Peyer's patch (tissue), 4 donors: ENCODE results near the gene GEMIN2. TPM values are rescaled to one million over a fixed set of nuclear protein-coding genes. Genes with fewer than 3 reads are reported as not detected.
"Not testable (repeated sequence)": the region's sequence is repeated elsewhere in the genome, so short reads cannot be mapped to it uniquely, and the experiment has no call there.

ENCODE experiments used
- DNase-seq, 3 donors: peaks; one replicate each; pipeline ENCODE4 v3.0.0-alpha.2; 2017 to 2019
- H3K27ac ChIP-seq, 4 donors: fragments of 200-600 bp; sonication (generic); one replicate each; pipeline ENCODE4 v1.5.1; 2016 to 2019
- H3K27me3 ChIP-seq, 2 donors: fragments of 200-600 bp; sonication (generic); one replicate each; pipeline ENCODE4 v1.5.1; 2019
- H3K36me3 ChIP-seq, 3 donors: fragments of 200-600 bp; sonication (generic); one replicate each; pipeline ENCODE4 v1.5.1; 2016 to 2019
- H3K4me1 ChIP-seq, 4 donors: fragments of 200-600 bp; sonication (generic); one replicate each; pipeline ENCODE4 v1.5.1; 2016 to 2019
- H3K4me3 ChIP-seq, 4 donors: fragments of 200-600 bp; sonication (generic); 1 replicate in 3 of 4; 2 replicates in 1 of 4; pipeline ENCODE4 v1.5.1; 2016 to 2019; ENCODE audit warnings: mild to moderate bottlenecking in 1 of 4
- H3K9me3 ChIP-seq, 4 donors: fragments of 200-600 bp; sonication (generic); one replicate each; pipeline ENCODE4 v1.5.1; 2016 to 2019; ENCODE audit warnings: mild to moderate bottlenecking in 1 of 4
- POLR2A ChIP-seq, 2 donors: fragments of 450-650 bp; IDR thresholded peaks; one replicate each; pipeline ENCODE4 v1.5.1; 2017; ENCODE audit warnings: antibody characterized with exemption in 2 of 2, mild to moderate bottlenecking in 2 of 2, moderate library complexity in 2 of 2
- total RNA-seq, 4 donors: library from RNA; depleted of rRNA; stranded (reverse); fragments of >200 nt; gene quantifications; one replicate each; pipeline ENCODE4 v1.1.0, GENCODE V29; 2016
- TF ChIP-seq, protein P1 (sequence below), 6 experiments: fragments of 450-650 bp in 4 of 6; fragments of 200-600 bp in 2 of 6; sonication (generic) in 1 of 6; IDR thresholded peaks; one replicate each; pipeline ENCODE4 v1.5.1; 2017 to 2019; ENCODE audit warnings: antibody characterized with exemption in 6 of 6, mild to moderate bottlenecking in 3 of 6, moderate library complexity in 1 of 6

The GEMIN2 gene
- total RNA-seq, 4 donors from 2014 or later = 10.1 to 17.3 (median 13.2) TPM

DNA sequence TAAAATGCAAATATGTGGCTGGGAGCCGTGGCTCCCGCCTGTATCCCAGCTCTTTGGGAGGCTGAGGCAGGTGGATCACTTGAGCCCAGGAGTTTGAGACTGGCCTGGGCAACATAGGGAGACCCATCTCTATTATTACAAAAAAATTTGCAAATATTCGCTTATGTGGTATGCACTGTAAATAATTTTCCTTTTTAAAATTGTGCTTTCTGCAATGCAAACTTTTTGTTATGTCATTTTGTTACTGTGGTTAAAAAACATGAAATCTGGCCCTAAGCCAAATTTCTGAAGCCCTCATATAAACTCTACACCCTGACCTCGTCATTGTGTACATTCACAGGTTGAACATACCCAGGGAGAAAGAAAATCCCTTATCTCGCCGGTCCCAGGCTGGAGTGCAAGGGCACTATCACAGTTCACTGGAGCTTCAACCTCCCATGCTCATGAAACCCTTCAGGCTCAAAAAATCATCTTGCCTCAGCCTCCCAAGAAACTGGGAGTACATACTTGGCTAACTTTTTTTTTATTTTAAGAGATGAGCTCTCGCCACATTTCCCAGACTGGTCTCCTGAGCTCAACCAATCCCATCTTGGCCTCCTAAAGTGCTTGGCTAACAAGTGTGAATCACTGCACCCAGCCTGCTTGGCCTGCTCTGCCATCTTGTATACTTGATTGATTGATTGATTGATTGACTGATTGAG lies 31.3 kb downstream of the GEMIN2 start:
- no peak for TF ChIP-seq POLR2A (IDR thresholded peaks at IDR 0.05)
- TF ChIP-seq, protein P1, sequence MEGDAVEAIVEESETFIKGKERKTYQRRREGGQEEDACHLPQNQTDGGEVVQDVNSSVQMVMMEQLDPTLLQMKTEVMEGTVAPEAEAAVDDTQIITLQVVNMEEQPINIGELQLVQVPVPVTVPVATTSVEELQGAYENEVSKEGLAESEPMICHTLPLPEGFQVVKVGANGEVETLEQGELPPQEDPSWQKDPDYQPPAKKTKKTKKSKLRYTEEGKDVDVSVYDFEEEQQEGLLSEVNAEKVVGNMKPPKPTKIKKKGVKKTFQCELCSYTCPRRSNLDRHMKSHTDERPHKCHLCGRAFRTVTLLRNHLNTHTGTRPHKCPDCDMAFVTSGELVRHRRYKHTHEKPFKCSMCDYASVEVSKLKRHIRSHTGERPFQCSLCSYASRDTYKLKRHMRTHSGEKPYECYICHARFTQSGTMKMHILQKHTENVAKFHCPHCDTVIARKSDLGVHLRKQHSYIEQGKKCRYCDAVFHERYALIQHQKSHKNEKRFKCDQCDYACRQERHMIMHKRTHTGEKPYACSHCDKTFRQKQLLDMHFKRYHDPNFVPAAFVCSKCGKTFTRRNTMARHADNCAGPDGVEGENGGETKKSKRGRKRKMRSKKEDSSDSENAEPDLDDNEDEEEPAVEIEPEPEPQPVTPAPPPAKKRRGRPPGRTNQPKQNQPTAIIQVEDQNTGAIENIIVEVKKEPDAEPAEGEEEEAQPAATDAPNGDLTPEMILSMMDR (IDR thresholded peaks at IDR 0.05) = no peak
- no peak for DNase-seq

GRCh38 chr14:39154594-39155189 lies 40.6 kb downstream of the GEMIN2 start:
- TF ChIP-seq, protein P1 (IDR thresholded peaks at IDR 0.05) = no peak
- no peak for TF ChIP-seq POLR2A (IDR thresholded peaks at IDR 0.05)
- DNase-seq = no peak
- Histone ChIP-seq H3K27ac (no peak overlapping the region), H3K4me3 (no peak overlapping the region), H3K9me3 (no peaks in the 10 kb centered on the region), H3K27me3 (no peaks in the 10 kb centered on the region), H3K4me1 (no peaks in the 10 kb centered on the region), H3K36me3 (peaks cover 0 to 84% (median 0%) of the 10 kb centered on the region in 3 donors)

More for the DNA sequence above, 31.3 kb downstream of the GEMIN2 start:
- no peak overlapping the region for H3K4me3 ChIP-seq
- H3K36me3 ChIP-seq = peaks cover 0 to 28% (median 0%) of the 10 kb centered on the region in 3 donors
- no peak overlapping the region for H3K27ac ChIP-seq
- H3K27me3 ChIP-seq = no peaks in the 10 kb centered on the region
- H3K4me1 ChIP-seq = no peaks in the 10 kb centered on the region
- H3K9me3 ChIP-seq = no peaks in the 10 kb centered on the region

- no peak for TF ChIP-seq POLR2A (IDR thresholded peaks at IDR 0.05)
- TF ChIP-seq, protein P1 (IDR thresholded peaks at IDR 0.05) = no peak
- Histone ChIP-seq H3K4me1 (no peaks in the 10 kb centered on the region), H3K9me3 (no peaks in the 10 kb centered on the region), H3K27ac (no peak overlapping the region), H3K27me3 (no peaks in the 10 kb centered on the region), H3K36me3 (peaks cover 0 to 72% (median 0%) of the 10 kb centered on the region in 3 donors), H3K4me3 (no peak overlapping the region)
- no peak for DNase-seq
These were observed 43.4 kb downstream of the GEMIN2 start for GRCh38 chr14:39157491-39157890.

GRCh38 chr14:39158222-39158858 lies 44.2 kb downstream of the GEMIN2 start:
- DNase-seq = no peak
- H3K27me3 ChIP-seq = no peaks in the 10 kb centered on the region
- H3K4me3 ChIP-seq = no peak overlapping the region
- H3K36me3 ChIP-seq = peaks cover 0 to 69% (median 0%) of the 10 kb centered on the region in 3 donors
- H3K9me3 ChIP-seq = no peaks in the 10 kb centered on the region
- TF ChIP-seq, protein P1 (IDR thresholded peaks at IDR 0.05) = no peak
- no peak for TF ChIP-seq POLR2A (IDR thresholded peaks at IDR 0.05)
- H3K27ac ChIP-seq = no peak overlapping the region
- H3K4me1 ChIP-seq = no peaks in the 10 kb centered on the region

GRCh38 chr14:39160494-39160893 lies 46.4 kb downstream of the GEMIN2 start:
- peaks cover 0 to 59% (median 0%) of the 10 kb centered on the region in 3 donors for H3K36me3 ChIP-seq
- H3K27ac ChIP-seq = no peak overlapping the region
- no peaks in the 10 kb centered on the region for H3K9me3 ChIP-seq
- TF ChIP-seq, protein P1 (IDR thresholded peaks at IDR 0.05) = no peak
- no peak for TF ChIP-seq POLR2A (IDR thresholded peaks at IDR 0.05)
- H3K4me3 ChIP-seq = no peak overlapping the region
- no peak for DNase-seq
- H3K27me3 ChIP-seq = no peaks in the 10 kb centered on the region
- H3K4me1 ChIP-seq = no peaks in the 10 kb centered on the region

- DNase-seq, H3K4me3 ChIP-seq, H3K9me3 ChIP-seq, H3K27ac ChIP-seq, H3K27me3 ChIP-seq: not testable (repeated sequence)
- H3K4me1 ChIP-seq = peaks cover 0 to 24% (median 2%) of the 10 kb centered on the region in 4 donors
- H3K36me3 ChIP-seq = peaks cover 0 to 19% (median 0%) of the 10 kb centered on the region in 3 donors
These were observed 53.7 kb downstream of the GEMIN2 start for GRCh38 chr14:39167797-39168320.
